Activated CD8-positive, alpha-beta T cell treated with anti-CD3 and anti-CD28 coated beads for 36 hours (primary cell): ENCODE measurements around the gene CNNM3. TPM values are rescaled to one million over a fixed set of nuclear protein-coding genes. Genes with fewer than 3 reads are reported as not detected.

ENCODE experiments used
- ATAC-seq: fragments of 200-7000 bp; cut with Tn5 transposase; one replicate; pipeline ENCODE4 v1.10.0; 2021; ENCODE audit warnings: mild to moderate bottlenecking, moderate library complexity
- CTCF ChIA-PET: fragments of 350-600 bp; sonication (Branson Sonifier 250); formaldehyde crosslinking; loops from one replicate; lab custom pipeline; 2021; ENCODE audit warnings: antibody characterized with exemption; lab: Charles Lee
- POLR2A ChIA-PET: fragments of 350-600 bp; sonication (Branson Sonifier 250); formaldehyde crosslinking; loops from one replicate; lab custom pipeline; 2021; ENCODE audit warnings: antibody characterized with exemption; lab: Charles Lee
- DNase-seq: peaks from one replicate; pipeline ENCODE4 v3.0.0-alpha.2; 2020
- H3K27ac Mint-ChIP-seq: one replicate; pipeline ENCODE4 v1.8.0; 2021; ENCODE audit warnings: mild to moderate bottlenecking, mixed read lengths
- H3K27me3 Mint-ChIP-seq: one replicate; pipeline ENCODE4 v1.8.0; 2021; ENCODE audit warnings: mixed read lengths
- H3K36me3 Mint-ChIP-seq: one replicate; pipeline ENCODE4 v1.8.0; 2021; ENCODE audit warnings: low read depth, mixed read lengths
- H3K4me1 Mint-ChIP-seq: one replicate; pipeline ENCODE4 v1.8.0; 2021; ENCODE audit warnings: low read depth, mixed read lengths
- H3K4me3 Mint-ChIP-seq: one replicate; pipeline ENCODE4 v1.8.0; 2021; ENCODE audit warnings: mild to moderate bottlenecking, moderate library complexity, mixed read lengths
- H3K9me3 Mint-ChIP-seq: one replicate; pipeline ENCODE4 v1.8.0; 2021; ENCODE audit warnings: mixed read lengths
- intact Hi-C: fragments of 100-400 bp; cut with micrococcal nuclease; formaldehyde crosslinking; loops from one replicate; pipeline ENCODE4 v1.10.0; 2022
- total RNA-seq, 2 experiments: library from RNA; stranded (reverse); gene quantifications; one replicate each; pipeline ENCODE4 v1.2.3, GENCODE V29; 2021
- TF ChIP-seq, protein P1 (sequence below): fragments of 200-600 bp; IDR thresholded peaks from one replicate; pipeline ENCODE4 v1.8.0; 2022; ENCODE audit warnings: antibody characterized with exemption, mild to moderate bottlenecking

The CNNM3 gene
- total RNA-seq, 2 experiments from 2014 or later = 15.8 to 19.3 TPM

DNA sequence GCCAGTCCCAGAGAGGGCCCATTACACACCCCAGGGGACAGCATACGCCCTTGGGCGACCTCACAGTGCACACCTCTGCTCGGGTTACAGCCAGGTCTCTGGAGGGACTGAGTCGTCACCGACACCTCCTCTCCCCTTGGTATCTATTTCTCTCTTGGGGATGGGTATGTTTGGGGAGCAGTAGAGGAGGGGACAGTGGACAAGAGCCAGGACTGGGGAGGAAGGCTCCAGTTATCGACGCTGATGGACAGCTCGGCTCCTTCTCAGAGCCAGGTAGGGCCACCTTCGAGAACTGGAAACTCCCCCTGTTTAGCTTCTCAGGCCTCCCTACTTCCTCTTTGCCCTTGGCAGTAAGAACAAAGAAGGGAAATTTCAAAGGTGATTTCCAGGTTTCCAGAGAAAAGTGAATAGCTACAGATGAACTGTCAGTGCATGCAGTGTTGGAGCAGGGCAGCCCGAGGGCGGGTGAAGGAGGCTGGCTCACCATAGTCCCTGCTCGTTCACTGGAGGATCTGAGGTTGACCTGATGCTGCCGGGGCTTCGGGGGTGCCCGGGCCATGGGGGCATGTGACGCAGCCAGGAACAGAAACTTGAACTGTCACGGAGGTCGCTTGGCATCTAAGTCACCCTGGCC, 58.2 kb downstream of the CNNM3 start:
- intact Hi-C loops = no loop called here
- peak; percentile 53 for DNase-seq
- H3K4me1 Mint-ChIP-seq = peaks cover 50% of the 10 kb centered on the region
- H3K36me3 Mint-ChIP-seq = no peaks in the 10 kb centered on the region
- ChIA-PET POLR2A (interaction anchor here (1.2 to 2.2 kb wide), 3 partner anchors 11 to 68 kb away, joined by 4 to 9 read pairs (median 4); partner anchors contain the start of gene ANKRD39), CTCF (interaction anchor here (1.2 to 2.0 kb wide), 4 partner anchors 16 to 82 kb away, joined by 3 to 14 read pairs (median 4); partner anchors contain the start of gene ANKRD39)
- no peaks in the 10 kb centered on the region for H3K9me3 Mint-ChIP-seq
- H3K27me3 Mint-ChIP-seq = peaks cover 3% of the 10 kb centered on the region
- ATAC-seq = peak; percentile 46
- peak overlapping the region; percentile 62 for H3K27ac Mint-ChIP-seq
- H3K4me3 Mint-ChIP-seq = no peak overlapping the region
- TF ChIP-seq, protein P1, sequence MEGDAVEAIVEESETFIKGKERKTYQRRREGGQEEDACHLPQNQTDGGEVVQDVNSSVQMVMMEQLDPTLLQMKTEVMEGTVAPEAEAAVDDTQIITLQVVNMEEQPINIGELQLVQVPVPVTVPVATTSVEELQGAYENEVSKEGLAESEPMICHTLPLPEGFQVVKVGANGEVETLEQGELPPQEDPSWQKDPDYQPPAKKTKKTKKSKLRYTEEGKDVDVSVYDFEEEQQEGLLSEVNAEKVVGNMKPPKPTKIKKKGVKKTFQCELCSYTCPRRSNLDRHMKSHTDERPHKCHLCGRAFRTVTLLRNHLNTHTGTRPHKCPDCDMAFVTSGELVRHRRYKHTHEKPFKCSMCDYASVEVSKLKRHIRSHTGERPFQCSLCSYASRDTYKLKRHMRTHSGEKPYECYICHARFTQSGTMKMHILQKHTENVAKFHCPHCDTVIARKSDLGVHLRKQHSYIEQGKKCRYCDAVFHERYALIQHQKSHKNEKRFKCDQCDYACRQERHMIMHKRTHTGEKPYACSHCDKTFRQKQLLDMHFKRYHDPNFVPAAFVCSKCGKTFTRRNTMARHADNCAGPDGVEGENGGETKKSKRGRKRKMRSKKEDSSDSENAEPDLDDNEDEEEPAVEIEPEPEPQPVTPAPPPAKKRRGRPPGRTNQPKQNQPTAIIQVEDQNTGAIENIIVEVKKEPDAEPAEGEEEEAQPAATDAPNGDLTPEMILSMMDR = no peak

DNA sequence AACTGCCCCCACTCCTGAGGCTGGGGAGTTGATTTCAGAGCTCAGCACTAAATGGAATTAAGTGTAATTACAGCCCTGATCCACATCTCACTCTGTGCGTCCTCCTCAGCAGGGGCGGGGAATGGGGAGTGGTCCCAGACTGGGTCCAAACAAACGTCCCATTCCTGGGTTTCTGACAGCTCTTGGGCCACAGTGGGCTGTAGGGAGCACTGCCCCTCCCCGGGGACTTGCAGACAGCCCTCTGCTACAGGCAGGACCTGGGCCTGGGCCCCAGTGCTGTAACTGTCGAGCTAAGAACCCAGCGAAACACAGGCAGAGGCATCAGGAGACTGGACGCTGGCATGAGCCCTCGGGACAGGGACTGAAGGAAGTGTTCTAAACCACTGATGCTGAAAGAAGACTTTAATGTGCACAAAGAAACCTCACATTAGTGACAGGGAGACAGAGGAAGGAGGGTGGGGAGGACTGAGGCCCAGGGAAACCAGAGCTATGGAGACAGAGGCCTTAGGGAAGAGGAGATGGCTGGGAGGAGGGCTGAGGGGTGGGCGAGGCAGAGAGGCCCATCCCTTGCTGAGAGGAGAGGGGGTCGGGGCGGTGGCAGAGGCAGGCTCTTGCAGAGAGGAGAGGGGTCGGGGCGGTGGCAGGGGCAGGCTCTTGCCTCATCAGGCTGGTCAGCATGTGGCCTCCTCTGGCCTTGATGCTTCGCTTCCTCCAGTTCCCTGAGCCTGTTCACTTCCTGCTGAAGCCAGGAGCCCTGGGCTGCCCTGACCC, 59.6 kb downstream of the CNNM3 start:
- no peaks in the 10 kb centered on the region for H3K9me3 Mint-ChIP-seq
- H3K27ac Mint-ChIP-seq = no peak overlapping the region

DNA sequence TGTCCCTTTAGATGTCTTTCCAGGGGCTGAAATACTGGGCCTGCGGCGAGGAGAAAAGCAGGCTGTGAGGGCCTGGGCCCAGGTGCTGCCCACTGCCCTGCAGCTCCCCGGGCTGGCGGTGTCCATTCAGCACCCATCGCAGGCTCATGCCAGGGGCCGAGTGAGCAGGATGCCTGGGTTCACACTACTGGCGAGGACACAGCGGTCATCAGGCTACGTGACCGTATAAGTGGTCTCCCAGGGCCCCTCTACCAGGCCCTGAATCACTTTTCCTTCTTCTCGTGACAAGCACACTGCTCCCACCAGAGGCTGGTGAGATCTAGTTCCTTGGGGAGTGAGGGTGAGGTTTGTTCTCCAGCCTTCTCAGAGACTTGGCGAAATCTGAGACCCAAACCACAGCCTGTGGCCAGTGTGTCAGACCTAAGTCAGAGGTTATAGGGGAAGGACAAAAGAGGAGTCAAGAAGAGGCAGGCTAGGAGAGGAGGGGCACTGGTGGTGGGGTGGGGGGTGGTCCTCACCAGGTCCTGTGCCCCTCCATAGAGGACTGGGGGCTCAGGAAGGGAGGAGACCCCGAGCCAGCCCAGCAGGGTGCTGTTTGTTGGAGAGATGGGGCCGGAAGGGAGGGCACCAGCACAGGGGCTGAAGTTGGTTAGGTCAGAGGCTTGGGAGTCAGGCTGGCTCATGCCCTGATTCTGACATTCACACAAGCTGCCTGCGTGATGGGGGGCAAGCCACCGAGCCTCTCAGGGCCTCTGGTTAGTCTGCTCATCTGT, 60.4 kb downstream of the CNNM3 start:
- no peak overlapping the region for H3K27ac Mint-ChIP-seq
- intact Hi-C loops = no loop called here
- peaks cover 40% of the 10 kb centered on the region for H3K4me1 Mint-ChIP-seq
- DNase-seq = no peak
- H3K4me3 Mint-ChIP-seq = no peak overlapping the region
- no peaks in the 10 kb centered on the region for H3K27me3 Mint-ChIP-seq
- TF ChIP-seq, protein P1 = no peak
- H3K9me3 Mint-ChIP-seq = no peaks in the 10 kb centered on the region
- no peak for ATAC-seq
- ChIA-PET POLR2A (no interaction called here), CTCF (no interaction called here)
- no peaks in the 10 kb centered on the region for H3K36me3 Mint-ChIP-seq

More for the DNA sequence above, 59.6 kb downstream of the CNNM3 start:
- intact Hi-C loops = no loop called here
- ChIA-PET POLR2A (no interaction called here), CTCF (interaction anchor here (1.6 kb wide), 1 partner anchor 66 kb away, joined by 4 read pairs; no protein-coding TSS in a partner anchor)
- H3K4me1 Mint-ChIP-seq = peaks cover 45% of the 10 kb centered on the region
- no peaks in the 10 kb centered on the region for H3K36me3 Mint-ChIP-seq
- TF ChIP-seq, protein P1 = no peak
- no peak for DNase-seq
- no peak for ATAC-seq
- no peak overlapping the region for H3K4me3 Mint-ChIP-seq
- H3K27me3 Mint-ChIP-seq = peaks cover 1% of the 10 kb centered on the region

GRCh38 chr2:96877042-96877451, 61.0 kb downstream of the CNNM3 start:
- intact Hi-C loops = no loop called here
- Mint-ChIP-seq H3K27ac (no peak overlapping the region), H3K4me1 (peaks cover 40% of the 10 kb centered on the region), H3K27me3 (no peaks in the 10 kb centered on the region), H3K4me3 (no peak overlapping the region), H3K9me3 (no peaks in the 10 kb centered on the region), H3K36me3 (no peaks in the 10 kb centered on the region)
- no peak for ATAC-seq
- TF ChIP-seq, protein P1 = no peak
- no peak for DNase-seq
- ChIA-PET CTCF (interaction anchor here (0.7 kb wide), 1 partner anchor 75 kb away, joined by 3 read pairs; no protein-coding TSS in a partner anchor), POLR2A (no interaction called here)
